GM18505 (cell line): Measurements from ENCODE around the gene GPR137B.

Source experiments
- ATAC-seq: cut with Tn5 transposase; IDR thresholded peaks from one replicate; pipeline ENCODE4 v1.9.1; 2021; ENCODE audit not compliant: unreplicated experiment
- POLR2A ChIP-seq: IDR thresholded peaks from 4 replicates; pipeline ENCODE4 v1.6.1; 2011; ENCODE audit warnings: borderline replicate concordance; ENCODE audit not compliant: insufficient read depth, insufficient read length; ENCODE audit errors: extremely low read depth

GPR137B gene

DNA sequence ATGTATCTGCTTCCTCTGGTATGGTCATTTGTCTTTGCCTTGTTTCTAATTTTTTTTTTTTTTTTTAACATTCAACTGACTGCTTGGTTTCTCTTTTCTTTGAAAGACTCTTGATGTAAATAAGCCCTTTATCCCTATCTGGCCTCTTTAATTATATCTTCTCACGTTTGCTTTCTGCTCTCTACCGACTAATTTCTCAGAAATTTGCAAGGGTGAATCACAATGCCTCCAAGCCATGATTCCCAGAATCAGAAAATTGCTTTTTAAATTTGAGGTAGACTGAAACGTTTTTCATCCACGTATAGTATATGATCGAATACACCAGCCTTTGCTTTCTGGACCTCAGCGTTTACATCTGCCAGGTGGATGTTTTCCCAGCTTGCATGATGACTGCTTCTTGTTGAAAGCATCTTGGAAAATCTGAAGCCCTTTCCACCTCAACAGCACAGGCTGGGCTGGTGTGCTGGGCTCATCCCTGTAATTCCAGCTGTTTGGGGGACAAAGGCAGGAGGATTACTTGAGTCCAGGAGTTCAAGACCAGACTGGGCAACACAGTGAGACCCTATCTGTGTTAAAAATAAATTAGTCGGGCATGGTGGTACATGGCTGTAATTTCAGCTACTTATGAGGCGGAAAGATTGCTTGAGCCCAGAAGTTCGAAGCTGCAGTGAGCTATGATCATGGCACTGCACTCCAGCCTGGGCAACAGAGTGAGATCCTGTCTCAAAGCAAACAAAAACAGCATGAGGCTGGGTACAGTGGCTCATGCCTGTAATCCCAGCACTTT lies 35.0 kb upstream of the GPR137B start:
- no peak for TF ChIP-seq POLR2A
- ATAC-seq: no peak

DNA sequence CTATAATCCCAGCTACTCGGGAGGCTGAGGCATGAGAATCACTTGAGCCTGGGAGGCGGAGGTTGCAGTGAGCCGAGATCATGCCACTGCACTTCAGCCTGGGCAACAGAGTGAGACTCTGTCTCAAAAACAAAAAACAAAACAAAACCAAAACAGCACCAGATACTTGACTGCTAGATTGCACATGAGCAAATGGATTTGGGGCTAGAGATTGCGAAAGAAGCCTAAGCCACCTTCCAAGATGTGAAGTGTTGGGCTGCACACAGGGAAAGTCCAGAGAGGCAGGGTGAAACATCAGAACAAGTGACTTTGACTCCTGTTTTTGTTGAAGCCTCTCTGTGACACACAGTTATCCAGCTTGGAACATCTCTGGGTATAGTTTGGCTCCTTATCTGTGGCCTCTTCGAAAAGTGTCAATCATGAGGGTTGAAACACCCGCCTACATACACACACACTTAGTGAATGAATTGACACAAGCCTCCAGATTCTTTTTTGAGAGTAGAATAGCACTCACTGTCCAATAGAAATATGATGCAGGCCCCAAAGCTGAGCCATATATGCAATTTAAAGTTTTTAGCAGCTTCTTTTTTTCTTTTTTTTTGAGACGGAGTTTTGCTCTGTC lies 34.2 kb upstream of the GPR137B start:
- TF ChIP-seq POLR2A: no peak
- ATAC-seq: no peak

- no peak for TF ChIP-seq POLR2A
- no peak for ATAC-seq
Observed at GRCh38 chr1:236110137-236110536, 32.2 kb upstream of the GPR137B start.

DNA sequence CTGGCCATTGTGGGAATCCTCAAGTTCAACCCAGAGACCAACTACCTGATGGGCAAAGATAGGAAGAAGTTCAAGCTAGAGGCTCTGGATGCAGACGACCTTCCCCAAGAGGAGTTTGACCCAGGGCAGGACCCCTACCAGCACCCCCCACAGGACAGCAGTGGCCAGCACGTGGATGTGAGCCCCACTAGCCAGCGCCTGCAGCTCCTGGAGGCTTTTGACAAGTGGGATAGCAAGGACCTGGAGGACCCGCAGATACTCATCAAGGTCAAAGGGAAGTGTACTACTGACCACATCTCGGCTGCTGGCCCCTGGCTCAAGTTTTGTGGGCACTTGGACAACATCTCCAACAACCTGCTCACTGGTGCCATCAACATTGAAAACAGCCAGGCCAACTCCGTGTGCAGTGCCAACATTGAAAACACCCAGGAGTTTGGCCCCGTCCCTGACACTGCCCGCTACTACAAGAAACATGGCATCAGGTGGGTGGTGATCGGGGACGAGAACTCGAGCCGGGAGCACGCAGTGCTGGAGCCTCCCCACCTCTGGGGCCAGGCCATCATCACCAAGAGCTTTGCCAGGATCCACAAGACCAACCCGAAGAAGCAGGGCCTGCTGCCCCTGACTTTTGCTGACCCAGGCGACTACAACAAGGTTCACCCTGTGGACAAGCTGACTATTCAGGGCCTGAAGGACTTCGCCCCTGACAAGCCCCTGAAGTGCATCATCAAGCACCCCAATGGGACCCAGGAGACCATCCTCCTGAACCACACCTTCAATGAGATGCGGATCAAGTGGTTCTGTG lies 30.6 kb upstream of the GPR137B start:
- no peak for ATAC-seq
- TF ChIP-seq POLR2A: no peak

- no peak for ATAC-seq
- TF ChIP-seq POLR2A: no peak
Observed at GRCh38 chr1:236112332-236112627, 30.1 kb upstream of the GPR137B start.

- no peak for TF ChIP-seq POLR2A
- no peak for ATAC-seq
Observed at GRCh38 chr1:236113324-236114032, 28.9 kb upstream of the GPR137B start.

GRCh38 chr1:236114076-236114747 lies 28.1 kb upstream of the GPR137B start:
- ATAC-seq: no peak
- no peak for TF ChIP-seq POLR2A

GRCh38 chr1:236117710-236118109 lies 24.6 kb upstream of the GPR137B start:
- TF ChIP-seq POLR2A: no peak
- ATAC-seq: no peak

DNA sequence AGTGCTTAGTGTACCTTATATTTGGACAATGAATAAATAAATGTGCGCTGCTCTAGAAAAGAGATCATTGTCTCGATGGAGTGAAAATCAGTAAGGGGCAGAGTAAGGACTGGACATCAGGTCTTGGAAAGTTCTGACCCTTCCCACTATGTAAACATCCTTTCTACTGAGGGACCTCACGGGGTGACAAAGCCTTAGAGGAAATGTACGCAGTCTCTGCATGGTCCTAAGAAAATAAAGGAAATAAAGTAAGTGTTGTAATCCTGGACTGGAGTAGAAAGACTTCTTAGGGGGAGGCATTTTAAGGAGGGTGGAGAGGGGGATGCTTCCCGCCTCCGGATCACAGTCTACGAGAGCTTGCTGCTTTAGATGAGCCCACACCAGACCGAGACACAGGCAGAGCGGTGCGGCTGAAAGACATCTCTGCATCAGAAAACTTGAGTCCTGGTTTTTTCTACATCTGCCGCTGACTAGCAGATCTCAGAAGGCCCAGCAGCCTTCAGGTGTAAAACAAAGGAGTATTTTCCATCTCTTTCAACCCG lies 22.3 kb upstream of the GPR137B start:
- TF ChIP-seq POLR2A: no peak
- no peak for ATAC-seq

DNA sequence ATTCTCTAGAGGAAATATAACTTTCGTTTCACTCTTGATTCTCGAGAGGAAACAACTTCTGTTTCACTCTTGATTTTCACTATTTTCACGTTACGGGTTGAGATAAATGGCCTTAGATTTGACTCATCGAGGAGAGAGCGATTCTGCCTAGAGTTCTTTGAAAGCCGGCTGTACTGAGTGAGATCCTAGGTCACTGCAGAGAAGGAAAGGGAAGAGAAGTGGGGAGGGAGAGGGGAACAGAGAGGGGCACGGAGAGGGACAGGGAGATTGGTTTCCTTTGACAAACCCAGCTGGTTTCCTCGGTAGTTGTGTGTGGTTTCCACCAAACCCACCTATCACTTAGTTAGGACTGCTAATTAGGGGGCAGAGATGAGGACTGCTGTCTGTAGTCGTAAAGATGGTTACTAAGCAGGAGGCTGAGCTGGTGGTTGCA lies 21.6 kb upstream of the GPR137B start:
- TF ChIP-seq POLR2A: no peak
- no peak for ATAC-seq

GRCh38 chr1:236122176-236122575 lies 20.2 kb upstream of the GPR137B start:
- no peak for TF ChIP-seq POLR2A
- ATAC-seq: peak; percentile 43

GRCh38 chr1:236123563-236123962 lies 18.8 kb upstream of the GPR137B start:
- TF ChIP-seq POLR2A: no peak
- ATAC-seq: no peak
